ENCODE results near the gene NDUFV2.

NDUFV2 gene

GRCh38 chr18:9117980-9118841 lies 15.7 kb downstream of the NDUFV2 start:
- no peak for DNase-seq (ENCODE audit: low read depth)

- DNase-seq (ENCODE audit: low read depth) = no peak
Observed at GRCh38 chr18:9120796-9121195, 18.3 kb downstream of the NDUFV2 start.

GRCh38 chr18:9123520-9123919 lies 21.0 kb downstream of the NDUFV2 start:
- DNase-seq (ENCODE audit: low read depth) = no peak

- no peak for DNase-seq (ENCODE audit: low read depth)
Observed at GRCh38 chr18:9124824-9125223, 22.3 kb downstream of the NDUFV2 start.

GRCh38 chr18:9126337-9126736 lies 23.8 kb downstream of the NDUFV2 start:
- no peak for DNase-seq (ENCODE audit: low read depth)

GRCh38 chr18:9130195-9130594 lies 27.7 kb downstream of the NDUFV2 start:
- no peak for DNase-seq (ENCODE audit: low read depth)

- DNase-seq (ENCODE audit: low read depth) = no peak
Observed at GRCh38 chr18:9130806-9131205, 28.3 kb downstream of the NDUFV2 start.

GRCh38 chr18:9132628-9133027 lies 30.1 kb downstream of the NDUFV2 start:
- DNase-seq (ENCODE audit: low read depth) = no peak

- DNase-seq (ENCODE audit: low read depth) = no peak
Observed at GRCh38 chr18:9133225-9133624, 30.7 kb downstream of the NDUFV2 start.

- no peak for DNase-seq (ENCODE audit: low read depth)
Observed at GRCh38 chr18:9135081-9135911, 32.8 kb downstream of the NDUFV2 start.

GRCh38 chr18:9135912-9136314 lies 33.4 kb downstream of the NDUFV2 start:
- DNase-seq (ENCODE audit: low read depth) = peak; percentile 22

- peak; percentile 97 for DNase-seq (ENCODE audit: low read depth)
Observed at GRCh38 chr18:9136315-9137155, 34.0 kb downstream of the NDUFV2 start, which contains the start of gene ANKRD12. Gene ANKRD12 (plus strand): TSS chr18:9136781. CDS start chr18:9182433, 45,652 bp downstream.

GRCh38 chr18:9137168-9138066 lies 34.9 kb downstream of the NDUFV2 start:
- DNase-seq (ENCODE audit: low read depth) = peak; percentile 80

- DNase-seq (ENCODE audit: low read depth) = no peak
Observed at GRCh38 chr18:9139400-9140039, 37.0 kb downstream of the NDUFV2 start.

GRCh38 chr18:9140381-9140780 lies 37.9 kb downstream of the NDUFV2 start:
- no peak for DNase-seq (ENCODE audit: low read depth)

- no peak for DNase-seq (ENCODE audit: low read depth)
Observed at GRCh38 chr18:9140984-9141383, 38.5 kb downstream of the NDUFV2 start.

- no peak for DNase-seq (ENCODE audit: low read depth)
Observed at GRCh38 chr18:9146224-9146623, 43.7 kb downstream of the NDUFV2 start.

- peak; percentile 78 for DNase-seq (ENCODE audit: low read depth)
Observed at GRCh38 chr18:9147440-9148202, 45.1 kb downstream of the NDUFV2 start.

GRCh38 chr18:9148203-9148552 lies 45.7 kb downstream of the NDUFV2 start:
- no peak for DNase-seq (ENCODE audit: low read depth)

- DNase-seq (ENCODE audit: low read depth) = no peak
Observed at GRCh38 chr18:9150121-9150520, 47.6 kb downstream of the NDUFV2 start.

Measured in EH (cell line).